Duodenal mucosa (tissue), 2 donors: ENCODE data around the gene SAMD14.

Source experiments
- H3K27ac ChIP-seq: one replicate; pipeline ENCODE4 v1.7.0; 2013; ENCODE audit warnings: low read depth, low read length
- H3K27me3 ChIP-seq, 2 donors: one replicate each; pipeline ENCODE4 v1.7.0; 2013; ENCODE audit warnings: low read length in 2 of 2, control low read depth in 1 of 2; ENCODE audit not compliant: insufficient read depth in 2 of 2, control insufficient read depth in 1 of 2
- H3K36me3 ChIP-seq, 2 donors: one replicate each; pipeline ENCODE4 v1.7.0; 2013; ENCODE audit warnings: low read length in 2 of 2, control low read depth in 1 of 2; ENCODE audit not compliant: insufficient read depth in 2 of 2, control insufficient read depth in 1 of 2
- H3K4me1 ChIP-seq, 2 donors: one replicate each; pipeline ENCODE4 v1.7.0; 2013; ENCODE audit warnings: low read length in 2 of 2, control low read depth in 1 of 2; ENCODE audit not compliant: insufficient read depth in 2 of 2, control insufficient read depth in 1 of 2
- H3K4me3 ChIP-seq, 2 donors: one replicate each; pipeline ENCODE4 v1.7.0; 2013; ENCODE audit warnings: low read length in 2 of 2, low read depth in 1 of 2
- H3K9ac ChIP-seq, 2 donors: one replicate each; pipeline ENCODE4 v1.7.0; 2013; ENCODE audit warnings: low read length in 2 of 2, low read depth in 1 of 2
- H3K9me3 ChIP-seq, 2 donors: one replicate each; pipeline ENCODE4 v1.7.0; 2013; ENCODE audit warnings: low read length in 2 of 2, control low read depth in 1 of 2; ENCODE audit not compliant: control insufficient read depth in 1 of 2

Gene SAMD14

GRCh38 chr17:50139950-50140885 is 10.3 kb upstream of the SAMD14 start:
- H3K4me3 ChIP-seq, result peak overlapping the region in 1 of 2 donors; percentile 21
- H3K36me3 ChIP-seq, result peaks cover 63 to 99% of the 10 kb centered on the region in 2 donors
- peaks cover 21 to 41% of the 10 kb centered on the region in 2 donors for H3K4me1 ChIP-seq
- H3K9me3 ChIP-seq, result no peaks in the 10 kb centered on the region
- no peaks in the 10 kb centered on the region for H3K27me3 ChIP-seq
- H3K27ac ChIP-seq, result no peak overlapping the region
- no peak overlapping the region for H3K9ac ChIP-seq

GRCh38 chr17:50139185-50139783 is 9.3 kb upstream of the SAMD14 start:
- Histone ChIP-seq H3K4me3 (no peak overlapping the region), H3K36me3 (peaks cover 54 to 94% of the 10 kb centered on the region in 2 donors), H3K4me1 (peaks cover 14 to 32% of the 10 kb centered on the region in 2 donors), H3K27ac (no peak overlapping the region), H3K9ac (no peak overlapping the region), H3K9me3 (no peaks in the 10 kb centered on the region), H3K27me3 (no peaks in the 10 kb centered on the region)

GRCh38 chr17:50137042-50137441 is 7.1 kb upstream of the SAMD14 start:
- Histone ChIP-seq H3K9me3 (no peaks in the 10 kb centered on the region), H3K4me3 (no peak overlapping the region), H3K9ac (no peak overlapping the region), H3K4me1 (peaks cover 10 to 20% of the 10 kb centered on the region in 2 donors), H3K27ac (no peak overlapping the region), H3K27me3 (no peaks in the 10 kb centered on the region), H3K36me3 (peaks cover 43 to 71% of the 10 kb centered on the region in 2 donors)

GRCh38 chr17:50136096-50136687 is 6.2 kb upstream of the SAMD14 start:
- no peak overlapping the region for H3K27ac ChIP-seq
- H3K27me3 ChIP-seq, result no peaks in the 10 kb centered on the region
- H3K36me3 ChIP-seq, result peaks cover 42 to 63% of the 10 kb centered on the region in 2 donors

GRCh38 chr17:50135316-50136095 is 5.5 kb upstream of the SAMD14 start:
- Histone ChIP-seq H3K9ac (no peak overlapping the region), H3K9me3 (no peaks in the 10 kb centered on the region), H3K4me3 (no peak overlapping the region), H3K36me3 (peaks cover 37 to 56% of the 10 kb centered on the region in 2 donors), H3K27me3 (peaks cover 0 to 4% of the 10 kb centered on the region in 2 donors), H3K27ac (no peak overlapping the region), H3K4me1 (peaks cover 5 to 9% of the 10 kb centered on the region in 2 donors)

More at GRCh38 chr17:50136096-50136687, 6.2 kb upstream of the SAMD14 start:
- Histone ChIP-seq H3K4me1 (peaks cover 10 to 15% of the 10 kb centered on the region in 2 donors), H3K9ac (no peak overlapping the region), H3K4me3 (no peak overlapping the region), H3K9me3 (no peaks in the 10 kb centered on the region)

- Histone ChIP-seq H3K27me3 (peaks cover 0 to 4% of the 10 kb centered on the region in 2 donors), H3K27ac (no peak overlapping the region), H3K4me3 (no peak overlapping the region), H3K9ac (no peak overlapping the region), H3K9me3 (no peaks in the 10 kb centered on the region), H3K36me3 (peaks cover 28 to 46% of the 10 kb centered on the region in 2 donors), H3K4me1 (no peaks in the 10 kb centered on the region)
Measured at GRCh38 chr17:50134206-50135110, 4.5 kb upstream of the SAMD14 start.

- Histone ChIP-seq H3K27ac (no peak overlapping the region), H3K9me3 (no peaks in the 10 kb centered on the region), H3K9ac (no peak overlapping the region), H3K4me3 (no peak overlapping the region), H3K4me1 (peaks cover 0 to 3% of the 10 kb centered on the region in 2 donors), H3K27me3 (peaks cover 0 to 5% of the 10 kb centered on the region in 2 donors), H3K36me3 (peaks cover 21 to 39% of the 10 kb centered on the region in 2 donors)
Measured at GRCh38 chr17:50133769-50134099, 3.8 kb upstream of the SAMD14 start.

GRCh38 chr17:50133028-50133768 is 3.2 kb upstream of the SAMD14 start:
- Histone ChIP-seq H3K36me3 (peaks cover 16 to 34% of the 10 kb centered on the region in 2 donors), H3K27me3 (peaks cover 0 to 8% of the 10 kb centered on the region in 2 donors), H3K4me3 (no peak overlapping the region), H3K9ac (peak overlapping the region in 1 of 2 donors; percentile 32), H3K9me3 (no peaks in the 10 kb centered on the region), H3K27ac (no peak overlapping the region), H3K4me1 (peaks cover 5 to 9% of the 10 kb centered on the region in 2 donors)
